Activated T-cell treated with anti-CD3 and anti-CD28 coated beads for 48 hours (primary cell): ENCODE results near the gene HOXD11.

Source experiments
- DNase-seq: peaks from one replicate; pipeline ENCODE4 v3.0.0-alpha.2; 2020; ENCODE audit warnings: low read depth

HOXD11 gene

DNA sequence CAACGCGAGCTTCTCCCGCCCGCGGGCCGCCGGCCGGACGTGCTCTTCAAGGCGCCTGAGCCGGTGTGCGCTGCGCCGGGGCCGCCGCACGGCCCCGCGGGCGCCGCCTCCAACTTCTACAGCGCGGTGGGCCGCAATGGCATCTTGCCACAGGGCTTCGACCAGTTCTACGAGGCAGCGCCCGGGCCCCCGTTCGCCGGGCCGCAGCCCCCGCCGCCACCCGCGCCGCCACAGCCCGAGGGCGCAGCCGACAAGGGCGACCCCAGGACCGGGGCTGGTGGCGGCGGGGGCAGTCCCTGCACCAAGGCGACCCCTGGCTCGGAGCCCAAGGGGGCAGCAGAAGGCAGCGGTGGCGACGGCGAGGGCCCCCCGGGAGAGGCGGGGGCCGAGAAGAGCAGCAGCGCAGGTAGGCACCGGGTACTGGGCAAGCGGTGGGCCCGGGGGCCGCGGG lies 676 bp downstream of the HOXD11 start:
- no peak for DNase-seq

DNA sequence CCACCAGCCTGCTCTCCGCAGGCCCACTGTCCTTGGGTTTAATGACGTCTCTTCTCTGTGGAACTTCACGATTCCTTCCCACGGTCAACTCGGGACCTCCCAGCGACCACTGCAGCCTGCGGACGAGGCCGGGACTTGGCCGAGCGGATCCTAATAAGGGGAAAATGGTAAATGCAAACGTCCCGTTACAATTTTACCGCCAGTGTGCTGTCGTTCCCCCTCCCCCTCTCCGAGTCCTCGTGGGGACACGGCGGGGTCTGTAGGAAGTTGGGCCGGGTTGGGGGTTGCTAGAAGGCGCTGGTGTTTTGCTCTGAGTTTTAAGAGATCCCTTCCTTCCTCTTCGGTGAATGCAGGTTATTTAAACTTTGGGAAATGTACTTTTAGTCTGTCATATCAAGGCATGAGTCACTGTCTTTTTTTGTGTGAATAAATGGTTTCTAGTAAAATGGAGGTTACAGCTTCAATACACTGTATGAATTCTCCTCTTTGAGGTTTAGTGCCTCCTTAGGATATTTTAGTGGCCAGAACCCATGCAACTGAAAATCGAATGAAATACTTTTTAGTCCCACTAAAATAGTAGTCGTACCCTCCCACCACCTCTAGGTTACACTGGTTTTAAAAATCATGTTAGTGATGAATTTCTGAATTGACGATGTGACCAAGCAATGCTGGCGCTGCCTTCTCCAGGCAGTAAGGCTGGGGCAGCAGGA lies 2.3 kb downstream of the HOXD11 start:
- DNase-seq: no peak

DNA sequence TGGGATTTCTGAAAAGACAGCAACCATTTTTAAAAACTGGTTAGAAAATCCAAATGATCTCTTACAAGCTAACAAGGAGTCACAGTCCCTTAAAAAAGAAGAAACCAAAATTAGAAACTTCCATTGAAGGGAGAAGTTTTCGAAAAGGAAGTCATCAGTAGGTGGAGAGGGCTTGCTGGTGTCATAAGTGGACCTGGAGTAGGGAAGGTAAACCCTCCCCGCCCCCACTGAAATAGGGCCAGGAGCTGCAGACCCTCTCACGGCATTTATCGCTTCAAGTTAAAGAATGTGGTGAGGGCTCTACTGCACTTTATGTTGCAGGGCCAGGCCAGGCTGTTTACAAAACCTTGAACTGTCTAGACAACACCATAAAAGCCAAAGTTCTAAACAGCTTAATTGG lies 2.9 kb downstream of the HOXD11 start:
- DNase-seq: no peak

DNA sequence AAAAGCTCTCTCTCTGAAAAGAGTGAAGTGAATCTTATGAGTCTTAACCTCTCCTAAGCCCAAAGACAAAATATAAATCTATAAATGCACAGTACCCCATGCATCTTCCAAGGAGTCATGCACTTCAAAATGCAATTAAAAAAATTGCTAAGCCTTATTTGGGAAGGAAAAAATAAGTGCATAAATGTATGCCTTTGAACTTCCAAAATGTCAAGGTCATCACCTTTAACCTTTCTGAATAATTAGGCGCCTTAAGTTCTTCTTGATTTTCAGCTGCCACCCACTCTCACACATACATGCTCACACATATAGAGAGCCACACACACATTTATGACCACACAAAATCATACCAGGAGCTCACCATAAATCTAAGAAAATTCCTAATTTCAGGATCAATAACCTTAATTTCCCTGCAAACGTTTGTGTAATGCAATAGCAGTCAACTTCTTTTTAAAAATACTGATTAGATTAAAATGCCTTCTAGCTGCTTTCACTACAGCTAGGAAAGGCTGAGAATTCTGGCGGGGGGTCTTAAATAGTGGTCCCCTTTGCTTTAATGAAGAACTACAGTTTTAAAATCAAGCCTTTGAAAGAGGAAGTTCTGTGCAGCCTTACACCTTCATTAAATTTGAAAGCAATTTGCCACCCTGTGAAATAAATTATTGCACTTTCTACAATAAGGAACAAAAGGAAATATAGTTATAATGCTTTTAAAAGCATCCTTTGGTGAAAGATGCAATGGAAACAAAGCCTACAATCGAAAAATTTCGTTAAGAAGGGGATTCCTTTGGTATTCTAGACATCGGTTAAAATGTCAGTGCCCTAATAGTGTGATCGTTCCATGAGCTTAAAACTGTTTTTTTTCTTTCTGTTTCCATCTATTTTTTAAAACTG lies 3.6 kb downstream of the HOXD11 start:
- DNase-seq: no peak

DNA sequence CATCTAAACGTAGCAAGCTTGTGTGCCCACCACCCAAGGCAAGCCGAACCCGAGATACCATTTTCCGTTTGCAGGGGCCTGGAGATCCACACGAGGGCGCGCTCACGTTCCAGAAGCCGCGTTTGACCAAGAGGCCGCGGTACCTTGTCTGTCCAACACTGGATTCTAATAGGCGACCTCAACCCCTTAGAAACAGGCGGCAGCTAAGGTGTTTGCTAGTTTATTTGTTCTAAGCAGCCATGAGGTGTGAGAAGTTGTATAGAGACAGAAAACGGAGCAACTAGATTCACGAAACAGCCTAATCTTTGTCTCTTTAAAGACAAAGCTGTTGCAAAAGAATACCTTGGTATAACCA lies 4.2 kb downstream of the HOXD11 start:
- DNase-seq: no peak

DNA sequence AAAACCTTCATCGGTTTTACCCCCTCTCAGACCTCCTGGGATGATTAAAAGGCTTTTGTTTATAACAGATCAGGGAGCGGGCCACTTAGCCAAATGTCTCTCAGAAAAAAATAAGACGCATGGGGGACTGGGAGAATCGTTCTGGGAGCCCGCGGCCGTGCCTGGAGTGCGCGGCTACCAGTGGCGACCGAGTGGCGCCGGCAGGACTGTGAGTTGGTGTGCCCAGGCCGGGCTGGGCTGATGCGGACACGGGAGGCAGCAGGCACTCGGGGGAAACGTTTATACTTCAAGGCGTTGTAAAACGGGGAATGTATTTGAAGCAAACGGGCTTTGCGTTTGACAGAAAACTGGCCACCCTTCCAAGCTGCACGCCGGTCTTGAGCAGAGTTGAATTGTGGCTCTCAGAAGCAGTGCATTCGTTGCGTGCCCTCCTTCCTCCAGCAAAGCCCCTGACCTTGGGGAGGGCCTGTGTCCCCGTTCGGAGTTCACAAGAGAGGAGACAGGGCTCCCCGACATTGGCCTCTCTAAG lies 4.8 kb downstream of the HOXD11 start:
- no peak for DNase-seq

DNA sequence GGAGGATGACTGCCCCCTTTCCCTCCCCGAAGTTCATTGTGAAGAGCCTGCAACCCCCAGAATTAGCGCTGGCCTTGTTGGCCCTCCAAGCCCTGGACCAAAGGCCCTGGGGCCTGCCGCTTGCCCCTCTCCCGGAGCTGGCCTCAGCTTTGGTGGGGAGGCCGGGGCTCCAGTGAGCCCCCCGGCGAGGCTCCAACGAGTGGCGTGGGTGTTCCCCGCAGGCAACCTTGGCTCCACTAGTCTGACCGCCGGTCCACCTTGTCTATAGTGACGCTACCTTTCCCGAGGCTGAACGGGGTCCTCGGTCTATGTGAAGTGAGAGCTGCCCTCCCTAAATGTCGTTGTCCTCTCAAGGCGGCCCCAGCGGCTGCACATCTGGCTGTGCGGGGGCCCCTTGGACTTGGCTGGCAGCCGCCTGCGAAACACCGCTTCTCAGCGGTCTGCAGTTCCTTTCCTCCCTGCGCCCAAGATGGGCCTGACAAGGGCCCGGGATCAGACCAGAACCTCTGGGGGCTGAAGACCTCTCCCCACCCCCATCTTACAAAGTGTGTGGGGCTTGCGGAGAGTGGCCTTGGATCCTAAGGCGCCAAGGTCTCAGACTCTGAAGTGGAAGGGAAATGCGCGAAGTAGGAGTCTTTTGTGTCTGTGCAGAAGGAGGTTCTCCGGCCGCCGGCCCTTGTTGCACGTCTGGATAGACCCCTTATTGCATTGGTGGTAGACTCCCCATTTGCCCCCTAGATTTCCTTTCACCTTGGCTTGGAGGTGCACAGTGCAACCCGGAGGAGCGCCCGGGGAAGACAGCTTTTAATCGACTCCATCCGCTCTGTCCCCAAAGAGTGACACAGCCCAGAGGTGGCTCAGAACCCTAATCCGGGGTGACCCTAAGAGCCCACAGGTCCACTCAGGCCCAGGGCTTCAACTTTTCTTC lies 5.6 kb downstream of the HOXD11 start:
- no peak for DNase-seq

DNA sequence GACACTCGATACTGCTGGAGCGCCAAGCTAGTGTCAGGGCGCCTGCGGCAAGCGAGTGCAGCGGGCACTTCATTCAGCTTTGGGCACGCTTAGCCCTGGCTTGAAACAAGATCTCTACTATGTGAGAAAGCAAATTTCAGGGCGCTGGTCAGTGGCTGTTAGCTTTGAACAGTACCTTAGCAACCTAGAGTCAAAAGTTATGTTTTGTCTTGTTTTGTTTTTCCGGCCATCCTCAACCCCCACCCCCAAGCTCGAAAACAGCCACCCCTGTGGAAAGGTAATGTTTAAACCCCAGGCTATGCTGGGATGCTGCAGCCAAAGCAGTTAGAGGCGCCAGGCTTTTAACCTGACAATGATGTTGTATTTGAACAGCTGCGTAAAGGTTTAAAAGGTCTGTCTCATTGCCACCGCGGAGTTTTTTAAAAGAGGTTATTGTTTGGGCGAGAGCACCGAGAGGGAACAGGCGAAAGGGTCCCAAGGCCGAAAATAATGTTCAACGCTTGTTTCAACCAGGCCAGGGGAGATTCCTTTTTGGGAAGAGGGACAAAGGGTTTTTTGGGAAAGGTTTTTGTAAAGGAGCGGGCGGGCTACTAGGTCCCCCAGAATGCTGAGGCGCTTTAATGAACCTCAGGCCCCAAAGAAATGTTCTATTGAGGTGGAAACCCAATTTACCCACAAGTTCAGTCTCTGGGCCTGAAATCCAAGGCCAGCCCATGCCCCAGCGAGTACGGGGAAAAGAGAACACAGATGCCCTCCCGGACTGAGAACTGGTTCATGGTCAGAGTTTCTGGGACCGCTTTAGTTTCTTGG lies 7.2 kb downstream of the HOXD11 start:
- DNase-seq: no peak

DNA sequence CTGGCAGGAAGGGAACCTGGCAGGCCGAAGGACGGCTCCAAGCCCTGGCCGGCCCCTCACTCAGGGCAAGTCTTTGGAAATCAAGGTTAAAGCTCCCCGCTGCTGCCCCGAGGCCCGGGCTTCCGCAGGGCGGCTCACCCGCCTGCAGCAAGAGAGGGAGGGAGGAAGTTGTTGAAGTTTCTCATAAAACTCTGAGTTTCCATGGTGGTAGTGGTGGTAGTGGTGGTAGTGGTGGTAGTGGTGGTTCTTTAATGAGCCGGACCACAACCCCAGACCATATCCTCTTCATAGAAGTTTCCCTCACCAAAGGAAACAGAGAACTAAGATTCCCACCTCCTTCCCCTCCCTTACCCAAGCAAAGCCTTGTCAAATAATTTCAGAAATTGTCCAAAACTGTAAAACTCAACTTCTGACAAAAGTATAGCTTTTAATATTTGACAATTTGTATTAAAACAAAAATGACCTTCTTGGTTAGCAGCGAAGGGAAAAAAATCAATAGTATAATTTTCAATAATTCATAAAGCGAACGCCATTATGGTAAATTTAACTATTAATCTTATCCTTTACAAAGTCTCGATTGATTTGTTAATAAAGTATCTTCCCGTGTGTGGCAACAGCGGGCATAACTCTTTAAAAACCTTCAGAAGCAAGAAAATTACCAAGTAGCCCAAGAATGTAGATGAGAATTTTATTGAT lies 8.0 kb downstream of the HOXD11 start:
- no peak for DNase-seq

DNA sequence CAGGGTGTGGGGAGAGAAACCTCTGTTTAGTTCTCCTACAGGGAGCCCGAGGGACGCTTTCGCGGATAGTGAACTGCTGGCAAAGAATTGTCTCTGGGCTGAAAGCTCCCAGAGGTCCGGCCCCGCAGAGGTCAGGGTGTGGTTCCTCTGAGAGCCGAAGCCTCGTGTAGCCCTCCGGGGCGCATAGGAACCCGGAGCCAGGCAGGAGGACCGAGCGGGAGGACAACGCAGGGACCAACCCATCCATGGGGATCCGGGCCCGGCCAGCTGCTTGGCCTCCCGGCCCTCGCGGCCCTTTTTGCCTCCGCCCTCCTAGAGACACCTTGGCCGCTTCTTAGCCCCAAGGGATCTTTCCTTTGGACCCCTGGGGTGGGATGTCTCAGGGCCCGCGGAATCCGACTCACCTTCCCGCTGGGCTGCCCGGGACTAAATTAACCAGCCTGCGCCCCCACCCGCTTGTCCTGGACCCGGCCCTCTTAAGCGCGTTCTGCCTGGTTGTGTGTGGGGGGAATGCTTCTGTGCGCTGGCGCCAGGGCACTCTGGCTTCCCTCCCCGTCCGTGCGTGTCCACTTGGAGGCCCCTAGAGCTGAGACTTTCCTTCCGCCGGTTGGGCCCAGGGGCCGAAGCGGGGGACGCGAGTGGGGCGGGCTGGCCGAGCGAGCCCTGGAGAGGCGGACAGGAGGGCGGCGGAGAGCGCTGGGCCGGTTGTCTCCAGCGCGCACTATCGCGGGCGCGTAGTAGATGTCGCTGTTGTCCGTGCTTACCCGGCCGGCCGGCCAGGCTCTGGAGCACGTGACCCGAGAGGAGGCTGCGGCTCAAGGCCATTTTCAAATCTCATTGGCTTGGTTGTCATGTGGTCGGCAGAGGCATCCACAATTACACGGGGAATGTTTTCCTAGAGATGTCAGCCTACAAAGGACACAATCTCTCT lies 9.1 kb downstream of the HOXD11 start, which contains the start of gene HOXD10:
Gene HOXD10, plus strand, starts transcription at position 896 of the 931 bp plus-strand sequence. CDS start 56 bp downstream, outside the sequence.
- DNase-seq: no peak

DNA sequence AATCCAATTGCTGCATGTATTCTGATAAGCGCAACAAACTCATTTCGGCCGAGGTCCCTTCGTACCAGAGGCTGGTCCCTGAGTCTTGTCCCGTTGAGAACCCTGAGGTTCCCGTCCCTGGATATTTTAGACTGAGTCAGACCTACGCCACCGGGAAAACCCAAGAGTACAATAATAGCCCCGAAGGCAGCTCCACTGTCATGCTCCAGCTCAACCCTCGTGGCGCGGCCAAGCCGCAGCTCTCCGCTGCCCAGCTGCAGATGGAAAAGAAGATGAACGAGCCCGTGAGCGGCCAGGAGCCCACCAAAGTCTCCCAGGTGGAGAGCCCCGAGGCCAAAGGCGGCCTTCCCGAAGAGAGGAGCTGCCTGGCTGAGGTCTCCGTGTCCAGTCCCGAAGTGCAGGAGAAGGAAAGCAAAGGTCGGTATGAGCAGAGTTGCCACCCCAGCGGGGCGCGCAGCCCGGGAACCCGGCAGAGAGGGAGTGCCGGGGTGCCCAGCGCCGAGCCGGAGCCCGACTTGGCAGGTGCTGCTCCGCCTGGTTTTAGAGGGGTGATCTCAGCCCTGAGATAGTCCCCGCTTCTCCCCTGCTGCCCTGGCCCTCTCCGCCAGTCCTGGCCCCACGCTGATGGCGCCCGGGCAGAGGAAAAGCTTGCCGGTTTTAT lies 10.2 kb downstream of the HOXD11 start:
- DNase-seq: no peak

DNA sequence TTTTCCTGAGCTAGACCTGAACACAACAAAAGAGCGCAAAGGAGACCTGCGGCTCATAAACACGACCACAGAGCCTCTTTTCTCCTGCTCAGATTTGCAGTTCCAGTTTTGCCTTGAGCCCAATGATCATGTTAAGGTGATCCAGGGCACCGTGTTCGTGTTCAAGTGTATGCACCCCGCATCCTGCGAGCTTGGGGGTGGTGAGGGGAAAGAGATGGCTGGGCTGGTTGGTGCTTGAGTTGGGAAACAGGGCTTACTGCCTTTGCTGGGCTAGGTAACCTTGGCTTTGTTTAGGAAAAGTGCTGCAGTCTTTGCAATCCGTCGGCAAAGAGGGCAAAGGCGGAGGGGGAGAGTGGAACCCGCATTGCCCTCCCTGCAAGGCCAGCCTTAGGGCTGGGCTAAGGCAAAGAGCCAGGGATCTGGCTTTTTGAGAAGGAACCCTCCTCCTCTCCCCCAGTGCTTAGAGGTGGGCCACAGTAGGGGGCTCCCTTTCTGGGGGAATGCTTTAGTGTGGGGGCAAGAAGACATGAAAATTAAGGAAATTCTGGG lies 10.8 kb downstream of the HOXD11 start:
- no peak for DNase-seq

DNA sequence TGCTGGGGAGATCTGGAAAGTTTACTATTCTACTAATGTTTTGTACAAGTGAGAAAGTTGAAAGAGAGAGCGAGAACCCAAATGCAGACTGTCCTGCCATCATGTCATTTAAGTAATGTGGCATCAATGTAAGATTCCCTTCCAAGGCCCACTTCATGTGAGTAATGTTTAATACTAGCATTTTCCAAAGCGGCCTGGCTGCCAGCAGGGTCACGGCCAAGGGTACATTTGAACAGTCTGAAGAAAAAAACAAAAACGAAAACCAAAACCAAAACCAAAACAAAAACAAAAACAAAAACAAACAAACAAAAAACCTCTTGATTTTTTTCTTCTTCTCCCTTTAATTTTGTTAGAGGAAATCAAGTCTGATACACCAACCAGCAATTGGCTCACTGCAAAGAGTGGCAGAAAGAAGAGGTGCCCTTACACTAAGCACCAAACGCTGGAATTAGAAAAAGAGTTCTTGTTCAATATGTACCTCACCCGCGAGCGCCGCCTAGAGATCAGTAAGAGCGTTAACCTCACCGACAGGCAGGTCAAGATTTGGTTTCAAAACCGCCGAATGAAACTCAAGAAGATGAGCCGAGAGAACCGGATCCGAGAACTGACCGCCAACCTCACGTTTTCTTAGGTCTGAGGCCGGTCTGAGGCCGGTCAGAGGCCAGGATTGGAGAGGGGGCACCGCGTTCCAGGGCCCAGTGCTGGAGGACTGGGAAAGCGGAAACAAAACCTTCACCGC lies 11.7 kb downstream of the HOXD11 start:
- no peak for DNase-seq

DNA sequence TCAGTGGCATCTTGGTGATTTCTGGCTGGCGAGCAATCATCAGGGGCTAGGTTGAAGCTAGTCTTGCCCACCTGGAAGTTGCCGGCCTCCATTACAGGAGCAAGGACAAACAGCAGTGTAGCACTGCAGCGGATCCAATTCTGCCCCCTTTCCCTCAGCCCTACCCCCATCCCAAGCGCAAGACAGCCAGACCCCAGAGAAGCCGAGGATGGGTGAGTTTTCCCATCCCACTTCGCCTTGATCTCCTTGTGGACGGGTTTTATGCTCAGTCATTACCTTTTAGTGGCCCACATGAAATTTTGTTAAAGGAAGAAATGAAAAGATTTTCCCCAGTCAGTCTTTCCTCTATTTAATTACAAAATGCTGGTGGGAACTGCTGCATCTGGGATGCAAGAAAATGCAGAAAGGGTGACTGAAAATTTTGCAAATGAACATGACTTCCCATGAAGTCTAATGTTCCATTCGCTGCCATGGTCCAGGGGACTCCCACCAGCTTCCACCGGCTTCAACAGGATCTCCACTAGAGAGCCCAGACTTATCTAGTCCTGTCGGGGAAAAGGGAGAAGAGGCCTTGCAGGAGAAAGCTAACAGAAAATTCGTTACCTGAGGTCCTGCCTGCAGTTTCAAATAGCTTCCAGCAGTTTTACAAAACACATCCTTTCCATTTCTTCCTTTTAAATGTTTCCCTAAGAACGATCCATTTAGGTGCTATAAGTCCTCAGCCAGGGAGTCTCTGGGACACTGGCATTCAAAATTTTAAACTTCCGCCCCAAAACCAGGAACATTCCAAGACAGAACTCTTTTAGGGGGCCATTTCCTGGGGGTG lies 13.5 kb downstream of the HOXD11 start:
- no peak for DNase-seq

DNA sequence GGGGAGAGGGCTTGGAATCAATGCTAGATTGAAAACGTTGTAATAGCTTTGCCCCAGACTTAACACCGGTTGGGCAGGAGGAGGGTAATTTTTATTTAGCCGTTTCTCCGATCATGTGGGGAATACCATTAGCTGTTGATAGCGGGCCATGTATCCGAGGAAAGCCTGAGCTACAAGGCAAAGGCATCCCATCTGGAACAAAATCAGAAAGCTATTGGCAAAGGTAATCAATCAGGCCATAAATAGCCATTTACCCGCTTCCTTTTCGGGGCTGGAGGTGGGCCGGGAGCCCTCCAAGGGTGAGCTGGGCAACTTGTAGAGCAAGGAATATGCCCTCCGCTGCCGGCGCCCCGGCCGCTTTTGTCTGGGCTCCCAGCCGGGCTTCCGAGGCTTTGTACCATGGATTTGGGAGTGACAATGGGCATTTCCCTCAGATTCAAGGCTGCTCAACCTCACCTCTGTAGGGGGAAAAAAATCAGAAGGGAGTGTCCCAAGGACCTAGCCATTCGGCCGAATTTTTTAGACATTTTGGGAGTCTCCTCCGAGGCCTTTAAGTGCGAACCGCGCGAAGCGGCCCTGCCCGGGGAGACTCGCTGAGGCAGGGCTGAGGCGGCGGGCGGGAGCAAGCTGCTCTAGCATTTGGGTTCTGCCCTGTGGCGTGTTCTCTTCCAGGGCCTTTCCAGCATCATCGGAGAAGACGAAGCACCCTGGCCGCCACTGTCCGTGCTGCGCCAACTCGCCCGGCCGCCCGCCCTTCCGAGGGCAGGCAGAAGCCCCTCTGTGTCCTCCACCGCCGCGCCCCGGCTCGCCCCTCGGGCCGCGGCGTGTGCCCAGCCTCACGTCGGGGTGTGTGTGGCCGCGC lies 14.3 kb downstream of the HOXD11 start:
- no peak for DNase-seq
